D721Med (cell line): ENCODE measurements around the gene ADGRG4.
"Not testable (repeated sequence)": the region's sequence is repeated elsewhere in the genome, so short reads cannot be mapped to it uniquely, and the experiment has no call there.

Experiments
- DNase-seq: peaks from one replicate; pipeline ENCODE4 v3.0.0; 2011; ENCODE audit warnings: low spot score; ENCODE audit not compliant: insufficient read length
- FAIRE-seq: peaks from 2 replicates; lab custom pipeline; 2011; peaks lifted over from hg19 to GRCh38; lab: Jason Lieb, UNC
- CTCF ChIP-seq: IDR thresholded peaks from 2 replicates; pipeline ENCODE4 v1.5.1; 2012; ENCODE audit warnings: mild to moderate bottlenecking, control low read depth; ENCODE audit not compliant: insufficient read depth; ENCODE audit errors: missing control alignments

The ADGRG4 gene

GRCh38 chrX:136272325-136272724 lies 28.4 kb upstream of the ADGRG4 start:
- DNase-seq (no peak), FAIRE-seq (no peak)
- no peak for TF ChIP-seq CTCF

GRCh38 chrX:136273986-136274385 lies 26.8 kb upstream of the ADGRG4 start:
- TF ChIP-seq CTCF: no peak
- no peak for FAIRE-seq
- DNase-seq: no peak

- no peak for TF ChIP-seq CTCF
- FAIRE-seq: no peak
- no peak for DNase-seq
These were observed 25.2 kb upstream of the ADGRG4 start for GRCh38 chrX:136275553-136275952.

GRCh38 chrX:136286375-136286774 lies 14.4 kb upstream of the ADGRG4 start:
- not testable (repeated sequence) for FAIRE-seq, DNase-seq

GRCh38 chrX:136291824-136292223 lies 8.9 kb upstream of the ADGRG4 start:
- no peak for FAIRE-seq
- DNase-seq: no peak
- no peak for TF ChIP-seq CTCF

GRCh38 chrX:136292656-136293055 lies 8.1 kb upstream of the ADGRG4 start:
- FAIRE-seq (no peak), DNase-seq (no peak)
- no peak for TF ChIP-seq CTCF

GRCh38 chrX:136295380-136295779 lies 5.4 kb upstream of the ADGRG4 start:
- FAIRE-seq: no peak
- TF ChIP-seq CTCF: no peak
- no peak for DNase-seq

- FAIRE-seq: no peak
- no peak for TF ChIP-seq CTCF
- no peak for DNase-seq
These were observed 2.3 kb downstream of the ADGRG4 start for GRCh38 chrX:136303041-136303440.
